ENCODE measurements around the gene BBC3.
A peak's percentile ranks its signal among the peaks of the same experiment; 100 is the strongest.
"Not testable (repeated sequence)": the region's sequence is repeated elsewhere in the genome, so short reads cannot be mapped to it uniquely, and the experiment has no call there.

The BBC3 gene

DNA sequence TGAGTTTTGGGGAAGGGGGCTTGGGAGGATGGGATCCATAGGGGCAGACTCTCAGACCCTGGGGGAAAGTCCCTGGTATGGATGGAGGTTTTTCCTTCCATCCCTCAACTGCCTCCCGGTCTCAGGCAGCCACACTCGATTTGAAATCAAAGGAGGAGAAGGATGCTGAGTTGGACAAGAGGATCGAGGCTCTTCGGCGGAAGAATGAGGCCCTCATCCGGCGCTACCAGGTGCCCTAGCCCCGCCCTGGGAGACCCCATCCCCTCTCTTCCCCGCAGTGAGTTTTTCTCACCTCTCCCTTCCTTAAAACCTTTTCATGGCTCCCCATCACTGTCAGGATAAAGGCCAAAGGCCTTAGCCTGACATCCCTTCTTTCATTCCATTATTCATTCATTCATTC is 27.4 kb upstream of the BBC3 start:
- DNase-seq (ENCODE audit: low read depth in 2 of 2), result no peak

DNA sequence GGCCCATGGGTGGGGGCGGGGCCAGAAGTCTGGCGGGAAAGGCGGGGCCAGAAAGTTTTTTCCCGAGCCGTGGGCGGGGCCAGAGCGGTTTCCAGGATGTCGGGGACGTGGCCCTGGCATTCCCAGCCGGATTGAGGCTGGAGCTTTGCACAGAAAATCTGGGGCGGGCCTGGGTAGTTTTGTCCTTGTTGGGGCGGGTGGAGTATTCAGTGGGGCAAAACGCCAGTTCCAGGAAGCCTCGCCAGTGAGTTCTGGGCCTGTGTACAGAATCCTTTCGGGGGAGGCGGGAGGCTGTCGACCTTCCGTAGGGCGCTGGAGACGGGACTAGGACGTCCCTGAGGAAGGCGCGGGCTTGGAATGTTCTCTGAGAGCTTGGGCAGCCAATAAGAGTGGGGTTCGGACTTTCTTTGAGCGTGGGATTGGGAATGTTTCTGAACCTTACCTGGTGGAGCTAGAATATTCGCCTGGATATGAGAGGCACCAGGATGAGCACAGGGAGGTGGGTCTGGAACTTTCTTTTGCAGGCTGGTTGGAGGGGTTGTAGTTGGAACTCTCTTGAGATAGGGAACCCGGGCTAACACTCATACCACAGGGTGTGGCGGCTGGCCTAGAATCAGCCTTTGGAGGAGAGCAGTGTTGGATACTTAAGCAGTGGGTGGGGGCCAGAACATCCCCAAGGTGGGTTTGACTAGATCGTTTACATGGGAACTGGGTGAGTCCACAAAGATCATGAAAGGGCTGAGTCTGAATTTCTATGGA is 26.6 kb upstream of the BBC3 start:
- no peak for DNase-seq (ENCODE audit: low read depth in 2 of 2)

DNA sequence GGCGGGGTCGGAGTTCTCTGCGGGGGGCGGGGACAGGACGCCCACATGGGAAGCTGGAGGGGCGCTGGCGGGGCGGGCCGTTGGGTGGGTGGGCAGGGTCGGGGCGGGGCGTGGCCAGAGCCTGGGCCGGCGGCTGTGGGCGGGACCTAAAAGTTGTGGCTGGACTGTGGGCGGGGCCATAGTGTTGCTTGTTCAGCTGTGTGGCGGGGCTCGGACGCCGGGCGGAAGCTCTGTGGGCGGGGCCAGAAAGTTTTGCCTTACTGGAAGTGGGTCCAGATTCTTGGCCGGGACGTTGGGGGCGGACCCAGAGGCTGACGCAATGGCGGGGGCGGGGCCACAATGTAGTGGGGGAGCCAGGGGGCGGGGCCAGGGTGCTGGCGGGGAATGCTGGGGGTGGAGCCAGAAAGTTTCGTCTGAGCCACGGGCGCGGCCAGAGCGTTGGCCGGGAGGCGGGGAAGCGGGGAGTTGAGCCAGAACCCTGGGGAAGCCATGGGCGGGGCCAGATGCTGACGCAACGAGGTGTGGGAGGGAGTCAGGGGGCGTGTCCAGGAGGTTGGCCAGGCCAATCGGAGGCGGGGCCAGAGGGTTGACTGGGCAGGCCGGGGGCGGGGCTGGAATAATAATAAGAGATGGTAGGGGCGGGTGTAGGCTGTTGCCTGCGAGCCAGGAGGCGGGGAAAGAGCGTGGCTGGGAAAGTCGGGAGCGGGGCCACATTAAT is 25.9 kb upstream of the BBC3 start:
- DNase-seq (ENCODE audit: low read depth in 2 of 2), result peak; percentile 100

DNA sequence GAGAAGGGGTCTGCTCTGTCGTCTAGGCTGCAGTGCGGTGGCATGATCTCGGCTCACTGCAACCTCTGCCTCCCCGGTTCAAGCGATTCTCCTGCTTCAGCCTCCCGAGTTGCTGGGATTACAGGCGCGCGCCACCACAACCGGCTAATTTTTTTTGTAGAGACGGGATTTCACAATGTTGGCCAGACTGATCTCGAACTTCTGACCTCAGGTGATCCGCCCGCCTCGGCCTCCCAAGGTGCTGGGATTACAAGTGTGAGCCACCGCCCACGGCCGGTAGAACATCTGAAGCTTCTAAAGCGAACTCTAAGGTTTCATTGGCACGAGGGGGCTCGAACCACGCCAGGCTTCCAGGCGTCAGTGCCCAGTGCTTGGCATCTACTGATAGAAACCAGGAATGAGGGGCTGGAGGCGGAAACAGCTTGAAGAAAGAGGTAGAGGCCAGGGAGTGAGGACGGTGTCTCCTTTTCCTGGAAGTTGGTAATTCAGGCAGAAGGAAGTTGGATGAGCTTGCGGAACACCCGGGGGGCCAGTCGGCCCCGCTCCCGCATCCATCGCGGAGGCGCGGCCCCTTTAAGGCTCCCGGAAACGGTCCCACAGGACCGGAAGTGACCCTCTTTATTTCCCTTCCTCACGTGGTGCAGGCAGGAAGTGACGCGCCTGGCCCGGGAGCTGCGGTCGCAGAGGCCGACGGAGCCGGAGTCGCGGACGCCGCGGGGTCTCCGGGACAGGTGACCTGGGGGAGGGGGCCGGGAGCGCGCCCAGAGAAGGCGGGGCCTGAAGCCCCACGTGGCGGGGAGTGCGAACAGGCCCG is 25.1 kb upstream of the BBC3 start, which contains the start of gene CCDC9:
TSS of gene CCDC9 (plus strand) at position 647 of the 814 bp plus-strand sequence. CDS start 1,876 bp downstream, outside the sequence.
- peak; percentile 96 to 97 for DNase-seq (ENCODE audit: low read depth in 2 of 2)

DNA sequence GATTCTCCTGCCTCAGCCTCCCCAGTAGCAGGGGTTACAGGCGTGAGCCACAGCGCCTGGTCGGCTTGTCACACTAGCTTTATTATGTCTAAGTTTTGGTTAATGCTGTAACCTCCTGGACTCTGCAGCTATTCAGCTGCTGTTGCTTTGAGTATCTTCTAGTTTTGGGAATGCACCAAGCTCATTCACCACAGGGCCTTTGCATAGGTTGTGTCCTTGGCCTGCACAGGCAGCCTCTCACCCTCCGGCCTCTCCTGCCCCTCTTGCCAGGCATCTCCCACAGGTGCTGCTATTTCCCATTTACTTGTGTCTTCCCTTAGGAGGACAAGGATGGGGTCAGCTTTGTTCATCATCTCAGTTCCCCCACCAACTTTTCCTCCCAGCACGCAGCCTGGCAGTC is 23.0 kb upstream of the BBC3 start:
- no peak for DNase-seq (ENCODE audit: low read depth in 2 of 2)

DNA sequence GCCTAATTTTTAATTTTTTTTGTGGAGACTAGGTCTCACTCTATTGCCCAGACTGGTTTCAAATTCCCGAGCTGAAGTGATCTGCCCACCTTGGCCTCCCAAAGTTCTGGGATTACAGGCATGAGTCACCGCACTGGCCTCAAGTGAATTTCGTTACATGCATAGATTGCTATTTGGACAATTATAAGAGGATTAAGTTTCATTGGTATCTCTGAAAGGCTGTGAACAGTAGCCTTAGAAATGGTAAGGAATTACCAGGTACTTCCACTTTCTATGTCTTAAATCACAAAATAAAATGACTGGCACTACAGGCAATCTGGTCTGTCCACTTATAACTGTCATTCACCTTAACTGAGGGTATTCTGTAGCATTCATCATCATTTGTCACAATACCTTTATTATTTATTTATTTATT is 22.5 kb upstream of the BBC3 start:
- DNase-seq (ENCODE audit: low read depth in 2 of 2), result no peak

DNA sequence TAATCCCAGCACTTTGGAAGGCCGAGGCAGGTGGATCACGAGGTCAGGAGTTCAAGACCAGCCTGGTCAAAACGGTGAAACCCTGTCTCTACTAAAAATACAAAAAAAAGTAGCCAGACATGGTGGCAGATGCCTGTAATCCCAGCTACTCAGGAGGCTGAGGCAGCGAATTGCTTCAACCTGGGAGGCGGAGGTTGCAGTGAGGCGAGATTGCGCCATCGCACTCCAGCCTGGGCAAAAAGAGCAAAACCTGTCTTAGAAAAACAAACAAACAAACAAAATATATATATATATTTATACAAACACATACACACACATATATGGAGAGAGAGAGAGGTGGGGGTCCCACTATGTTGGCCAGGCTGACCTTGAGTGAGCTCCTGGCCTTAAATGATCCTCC is 22.0 kb upstream of the BBC3 start:
- not testable (repeated sequence) for DNase-seq (ENCODE audit: low read depth in 2 of 2)

DNA sequence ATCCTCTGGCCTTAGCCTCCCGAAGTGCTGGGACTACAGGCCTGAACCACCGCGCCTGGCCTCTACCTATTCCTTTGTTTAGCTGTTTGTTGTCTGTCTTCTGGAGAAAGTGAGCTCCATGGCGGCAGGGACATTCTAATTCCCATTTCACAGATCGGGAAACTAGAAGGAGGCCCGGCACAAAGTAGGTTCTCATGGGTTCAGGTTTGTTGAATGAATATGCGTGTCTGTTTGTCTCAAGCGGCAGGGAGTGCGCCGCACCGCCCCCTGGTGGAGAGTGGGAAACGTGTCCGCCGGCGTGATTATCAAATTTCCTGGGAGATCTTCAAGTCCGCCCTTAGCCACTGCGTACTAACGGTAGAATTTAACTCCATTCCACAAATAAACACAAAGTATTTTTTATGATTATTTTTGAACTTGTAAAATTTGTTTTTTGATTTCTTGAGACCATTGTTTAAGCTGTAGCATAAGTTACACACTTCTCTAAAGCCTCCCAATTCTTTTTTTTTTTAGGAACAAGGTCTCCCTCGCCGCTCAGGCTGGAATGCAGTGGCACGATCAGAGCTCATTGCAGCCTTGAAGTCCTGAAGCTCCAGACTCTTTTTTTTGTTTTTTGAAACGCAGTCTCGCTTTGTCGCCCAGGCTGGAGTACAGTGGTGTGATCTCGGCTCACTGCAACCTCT is 16.4 kb upstream of the BBC3 start:
- DNase-seq (ENCODE audit: low read depth in 2 of 2), result peak in 1 of 2 donors; percentile 58

DNA sequence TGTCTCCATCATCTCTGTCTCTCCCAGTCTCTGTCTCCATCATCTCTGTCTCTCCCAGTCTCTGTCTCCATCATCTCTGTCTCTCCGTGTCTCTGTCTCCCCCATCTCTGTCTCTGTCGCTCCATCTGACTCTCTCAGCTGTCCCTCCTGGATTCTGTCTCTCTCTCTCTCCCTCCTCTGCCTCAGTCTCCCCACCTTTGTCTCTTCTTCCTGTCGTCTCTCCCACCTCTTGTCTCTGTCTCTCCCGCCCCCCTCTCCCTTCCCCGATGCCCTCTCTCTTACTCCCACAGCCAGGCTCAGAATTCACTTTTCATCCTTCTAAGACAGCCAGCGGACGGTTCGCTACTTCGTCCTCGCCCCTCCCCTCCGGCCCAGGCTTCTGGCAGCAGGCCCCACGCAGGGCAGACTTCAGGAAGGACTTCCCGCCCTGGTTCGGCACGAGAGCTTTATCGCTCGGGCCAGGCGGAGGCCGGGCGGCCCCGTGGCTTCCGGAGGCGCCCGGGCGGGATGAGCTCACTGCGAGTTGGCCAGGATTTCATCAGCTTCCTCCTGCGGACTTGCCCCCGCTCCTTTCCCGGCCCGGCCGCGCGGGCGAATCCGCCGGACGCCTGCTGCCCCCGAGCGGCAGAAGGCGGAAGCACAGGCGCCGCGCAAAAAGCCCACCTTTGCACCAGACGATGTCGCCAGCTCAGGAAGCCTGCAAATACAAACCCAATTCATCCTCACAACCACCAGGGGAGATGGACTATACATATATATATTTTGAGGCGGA is 13.0 kb upstream of the BBC3 start:
- DNase-seq (ENCODE audit: low read depth in 2 of 2), result peak; percentile 92 to 93

DNA sequence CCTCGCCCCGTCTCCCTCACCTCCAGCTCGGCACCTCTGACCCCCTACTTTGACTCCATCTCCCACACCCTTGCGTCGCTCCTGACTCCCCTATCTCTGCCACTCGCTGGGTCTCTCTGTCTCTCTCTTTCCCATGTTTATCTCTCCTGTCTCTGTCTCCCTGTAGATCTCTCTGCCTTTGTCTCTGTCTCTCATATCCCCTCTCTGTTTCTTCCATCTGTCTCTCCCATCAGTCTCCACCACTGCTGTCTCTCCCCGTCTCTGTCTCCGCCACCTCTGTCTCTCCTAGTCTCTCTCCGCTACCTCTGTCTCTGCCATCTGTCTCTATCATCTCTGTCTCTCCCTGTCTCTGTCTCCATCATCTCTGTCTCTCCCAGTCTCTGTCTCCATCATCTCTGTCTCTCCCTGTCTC is 12.4 kb upstream of the BBC3 start:
- DNase-seq (ENCODE audit: low read depth in 2 of 2), result no peak

DNA sequence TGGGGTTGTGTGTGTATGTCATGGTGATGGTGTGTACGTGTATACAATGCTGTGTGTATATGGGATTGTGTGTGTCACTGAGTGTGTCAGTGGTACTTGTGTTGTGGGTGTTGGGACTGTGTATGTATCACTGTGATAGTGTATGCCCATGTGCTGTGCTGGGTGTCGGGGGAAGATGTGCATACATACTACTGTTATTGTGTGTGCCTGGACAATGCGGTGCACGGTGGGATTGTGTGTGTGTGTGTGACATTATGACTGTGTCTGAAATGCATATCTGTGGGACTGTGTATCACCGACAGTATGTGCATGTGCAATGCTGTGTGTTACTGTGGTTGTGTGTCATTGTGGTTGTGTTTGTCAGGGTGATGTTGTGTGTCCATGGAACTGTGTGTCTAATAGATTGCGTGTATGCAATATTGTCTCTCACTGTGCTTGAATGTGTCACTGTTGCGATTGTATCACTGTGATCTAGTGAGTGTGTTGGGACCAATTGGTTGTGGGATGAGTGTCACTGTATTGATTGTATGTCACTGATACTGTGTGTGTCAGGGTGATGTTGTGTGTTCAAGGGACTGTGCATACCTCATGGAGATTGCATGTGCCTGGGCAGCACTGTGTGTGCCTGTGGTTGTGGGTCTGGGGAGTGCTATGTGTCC is 11.0 kb upstream of the BBC3 start:
- DNase-seq (ENCODE audit: low read depth in 2 of 2), result no peak

DNA sequence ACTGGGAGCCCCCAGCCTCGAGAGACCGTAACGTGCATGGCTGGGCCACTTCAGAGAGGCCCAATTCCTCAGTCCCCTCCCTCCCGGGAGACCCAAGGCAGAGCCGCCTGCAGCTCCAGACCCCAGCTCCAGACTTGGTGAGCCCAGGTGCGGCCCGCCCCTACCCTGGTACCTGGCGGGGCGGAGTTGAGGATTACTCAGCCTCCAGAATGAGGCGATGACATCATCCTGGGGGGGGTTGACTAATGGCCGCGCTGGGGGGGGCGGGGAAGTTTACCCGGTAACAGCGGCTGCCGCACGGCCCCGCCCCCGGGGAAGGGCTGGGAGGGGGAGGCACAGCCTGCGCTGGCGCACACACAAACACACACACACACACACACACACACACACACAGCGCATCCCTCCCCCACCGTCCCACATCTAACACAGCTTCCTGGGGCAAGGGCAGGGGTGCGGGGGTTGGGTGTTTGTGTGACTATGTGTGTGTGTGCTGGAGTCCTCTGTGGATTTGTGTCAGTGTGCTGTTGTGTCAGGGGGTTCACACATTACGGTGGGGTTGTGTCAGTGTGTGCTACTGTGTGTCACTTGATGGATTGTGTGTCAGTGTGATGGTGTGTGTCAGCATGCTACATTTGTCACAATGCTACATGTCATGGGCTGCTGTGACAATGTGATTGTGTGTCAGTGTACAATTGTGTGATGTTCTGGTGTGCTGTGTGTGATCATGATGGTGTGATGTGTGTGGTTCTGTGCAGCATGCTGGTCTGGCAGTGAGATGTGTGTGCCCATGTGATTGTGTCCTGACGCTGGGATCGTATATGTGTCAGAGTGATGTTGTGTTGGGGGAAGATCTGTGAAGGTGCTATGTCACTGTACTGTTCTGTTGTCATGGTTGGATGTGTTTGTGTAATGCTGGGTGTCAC is 10.3 kb upstream of the BBC3 start:
- DNase-seq (ENCODE audit: low read depth in 2 of 2), result peak; percentile 65 to 69

DNA sequence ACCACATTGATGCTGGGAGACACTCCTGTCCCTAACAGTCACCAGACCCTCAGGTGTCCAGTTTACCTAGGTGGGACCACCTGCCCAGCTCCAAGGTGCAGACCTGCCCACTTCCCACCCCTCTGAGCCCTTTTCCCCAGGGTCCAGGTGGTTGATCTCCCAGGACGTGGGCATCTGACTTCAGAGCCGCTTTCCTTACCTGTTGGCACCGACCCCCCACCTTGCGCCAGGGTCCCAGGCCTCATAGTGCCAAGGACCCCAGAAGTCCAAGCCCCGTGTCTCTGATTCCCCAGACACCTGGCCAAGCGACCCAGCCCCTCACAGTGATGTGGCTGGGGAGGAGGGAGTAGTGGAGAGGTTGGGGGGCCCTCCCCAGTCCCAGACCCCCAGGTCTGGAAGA is 9.6 kb upstream of the BBC3 start:
- DNase-seq (ENCODE audit: low read depth in 2 of 2), result no peak

DNA sequence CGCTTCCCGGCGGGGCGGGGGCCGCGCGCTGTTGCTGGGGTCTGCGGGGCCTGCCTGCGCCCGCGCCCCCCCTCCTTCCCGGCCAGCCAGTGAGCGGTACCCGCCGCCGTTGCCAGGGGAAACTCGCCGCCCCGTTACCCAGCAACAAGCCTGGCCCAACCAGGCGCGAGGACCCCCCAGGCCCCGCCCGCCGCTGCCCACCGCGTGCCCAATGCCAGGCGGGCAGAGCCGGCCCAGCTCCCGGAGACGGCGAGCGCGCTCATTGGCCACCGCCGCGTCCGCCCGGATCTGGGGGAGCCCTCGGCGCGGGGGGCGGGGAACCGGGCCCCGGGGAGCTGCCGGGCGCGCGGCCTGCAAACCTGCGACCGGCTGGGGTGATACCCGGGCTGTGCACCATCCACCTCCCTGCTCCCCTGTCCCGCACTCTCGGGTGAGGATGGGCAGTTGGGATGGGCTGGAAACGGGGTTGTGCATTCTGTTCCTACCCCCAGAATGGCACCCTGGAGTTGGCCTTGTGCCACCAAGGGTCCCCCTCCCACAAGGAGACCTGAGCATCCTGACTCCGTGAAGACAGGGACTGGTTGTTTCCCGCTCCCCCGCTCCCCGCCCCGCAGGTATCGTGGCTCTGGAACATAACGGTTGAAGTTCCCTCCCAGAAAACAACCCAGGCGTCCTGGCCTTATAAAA is 8.8 kb upstream of the BBC3 start:
- no peak for DNase-seq (ENCODE audit: low read depth in 2 of 2)

DNA sequence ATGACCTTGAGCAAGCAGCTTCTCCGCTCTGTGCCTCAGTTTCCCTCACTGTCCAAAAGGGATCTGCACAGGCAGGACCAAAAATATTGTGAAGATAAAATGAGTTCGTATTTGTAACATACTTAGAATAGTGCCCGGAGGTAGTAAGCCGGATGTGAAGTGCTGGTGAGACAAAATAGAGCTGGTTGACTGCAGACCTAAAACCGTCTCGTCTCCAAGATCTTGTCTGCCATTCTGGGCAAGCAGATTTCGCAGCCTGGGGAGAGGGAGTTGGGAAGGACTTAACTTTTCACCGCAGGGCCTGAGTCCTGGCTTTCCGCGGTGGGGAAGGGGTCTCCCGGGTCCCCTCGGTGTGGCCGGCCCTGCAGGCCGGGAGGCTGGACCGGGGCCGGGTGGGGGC is 8.2 kb upstream of the BBC3 start:
- no peak for DNase-seq (ENCODE audit: low read depth in 2 of 2)

DNA sequence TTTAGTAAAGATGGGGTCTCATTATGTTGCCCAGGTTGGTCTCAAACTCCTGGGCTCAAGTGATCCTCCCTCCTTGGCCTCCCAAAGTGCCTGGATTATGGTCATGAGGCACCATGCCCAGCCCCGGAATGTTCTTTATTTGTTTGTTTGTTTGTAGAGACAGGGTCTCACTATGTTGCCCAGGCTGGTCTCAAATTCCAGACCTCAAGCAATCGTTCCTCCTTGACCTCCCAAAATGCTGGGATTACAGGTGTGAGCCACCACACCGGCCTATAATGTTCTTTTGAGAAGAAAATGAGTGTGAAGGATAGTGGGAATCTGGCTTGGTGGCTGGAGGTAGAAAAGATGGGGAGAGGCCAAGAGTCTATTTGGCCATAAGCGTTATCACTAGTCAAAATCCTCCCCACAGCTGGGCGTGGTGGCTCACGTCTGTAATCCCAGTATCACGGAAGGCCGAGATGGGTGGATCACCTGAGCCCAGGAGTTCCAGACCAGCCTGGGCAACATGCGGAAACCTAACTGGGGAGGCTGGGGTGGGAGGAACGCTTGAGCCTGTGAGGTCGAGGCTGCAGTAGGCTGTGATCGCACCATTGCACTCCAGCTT is 5.2 kb upstream of the BBC3 start:
- DNase-seq (ENCODE audit: low read depth in 2 of 2), result no peak

DNA sequence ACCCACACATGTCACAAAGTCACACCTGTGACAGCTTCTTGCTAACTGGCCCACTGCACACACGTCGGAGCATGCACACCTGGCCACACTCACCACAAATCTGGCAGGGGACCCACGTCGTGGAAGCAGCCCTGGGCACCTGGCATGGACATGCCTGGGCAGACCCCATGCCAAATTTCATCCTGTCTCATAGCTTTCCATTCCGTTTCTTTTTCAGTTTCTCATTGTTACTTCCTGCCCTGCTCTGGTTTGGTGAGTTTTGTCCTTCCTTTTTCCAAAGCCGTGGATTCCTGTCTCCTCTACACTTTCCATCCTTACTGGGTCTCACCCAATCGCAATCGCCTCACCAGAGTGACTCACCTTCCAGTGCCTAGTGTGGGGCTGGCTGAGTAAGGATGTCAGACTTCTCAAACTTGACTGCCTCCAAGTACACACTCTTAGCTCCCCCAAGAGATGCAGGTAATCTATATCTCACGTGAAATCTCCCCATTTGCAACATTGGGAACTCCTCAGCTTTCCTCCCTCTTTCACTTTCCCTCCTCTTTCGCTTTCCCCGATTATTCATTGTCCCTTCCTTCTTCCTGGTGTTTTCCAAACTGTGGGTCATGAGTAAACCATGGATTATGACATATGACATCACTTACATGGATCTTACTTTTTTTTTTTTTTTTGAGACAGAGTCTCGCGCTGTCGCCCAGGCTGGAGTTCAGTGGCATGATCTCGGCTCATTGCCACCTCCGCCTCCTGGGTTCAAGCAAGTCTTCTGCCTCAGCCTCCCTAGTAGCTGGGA is 1.6 kb upstream of the BBC3 start:
- no peak for DNase-seq (ENCODE audit: low read depth in 2 of 2)

All from stimulated activated CD8-positive, alpha-beta memory T cell treated with anti-CD3 and anti-CD28 coated beads, Interleukin-15, amount 100 ng/mL, for 48 hours (primary cell).